ENCODE measurements around the gene TRAT1.
"Not testable (repeated sequence)": the region's sequence is repeated elsewhere in the genome, so short reads cannot be mapped to it uniquely, and the experiment has no call there.

The TRAT1 gene

GRCh38 chr3:108823803-108824202, 1.2 kb downstream of the TRAT1 start:
- H3K9me3 ChIP-seq (ENCODE audit: control insufficient read depth, low read length); DNase-seq (ENCODE audit: low read depth); H3K4me3 ChIP-seq (ENCODE audit: low read length); H3K27me3 ChIP-seq (replicated peaks; ENCODE audit: control insufficient read depth, insufficient read depth, low read length); H3K36me3 ChIP-seq (ENCODE audit: control insufficient read depth, insufficient read depth, low read length, severe bottlenecking); H3K9ac ChIP-seq (ENCODE audit: low read length); H3K4me1 ChIP-seq (ENCODE audit: control insufficient read depth, insufficient read depth, low read length): not testable (repeated sequence)

- no peak overlapping the region for H3K4me3 ChIP-seq (ENCODE audit: low read length)
- H3K9me3 ChIP-seq (ENCODE audit: control insufficient read depth, low read length): no peaks in the 10 kb centered on the region
- H3K9ac ChIP-seq (ENCODE audit: low read length): no peak overlapping the region
- no peaks in the 10 kb centered on the region for H3K36me3 ChIP-seq (ENCODE audit: control insufficient read depth, insufficient read depth, low read length, severe bottlenecking)
- DNase-seq (ENCODE audit: low read depth): no peak
- no peaks in the 10 kb centered on the region for H3K27me3 ChIP-seq (replicated peaks; ENCODE audit: control insufficient read depth, insufficient read depth, low read length)
- H3K4me1 ChIP-seq (ENCODE audit: control insufficient read depth, insufficient read depth, low read length): no peaks in the 10 kb centered on the region
These were observed 4.0 kb downstream of the TRAT1 start for GRCh38 chr3:108826309-108827187.

DNA sequence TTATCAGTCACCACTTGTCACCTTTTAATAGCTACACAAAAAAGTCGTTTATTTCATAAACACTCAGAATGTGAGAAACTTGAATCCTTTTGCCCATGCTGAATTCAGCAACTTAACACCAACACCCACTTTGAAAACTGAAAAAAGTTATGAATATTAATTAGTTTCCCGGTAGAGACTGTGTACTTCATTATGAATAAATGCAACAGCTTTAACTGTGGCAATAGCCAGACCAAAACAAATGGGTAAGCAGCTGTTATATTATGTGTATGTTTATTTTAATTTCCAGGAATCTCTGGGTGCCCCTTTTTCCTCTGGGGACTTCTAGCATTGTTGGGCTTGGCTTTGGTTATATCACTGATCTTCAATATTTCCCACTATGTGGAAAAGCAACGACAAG, 7.8 kb downstream of the TRAT1 start:
- Histone ChIP-seq H3K36me3 (ENCODE audit: control insufficient read depth, insufficient read depth, low read length, severe bottlenecking) (no peaks in the 10 kb centered on the region), H3K9ac (ENCODE audit: low read length) (no peak overlapping the region), H3K27me3 (replicated peaks; ENCODE audit: control insufficient read depth, insufficient read depth, low read length) (peaks cover 3% of the 10 kb centered on the region), H3K4me3 (ENCODE audit: low read length) (no peak overlapping the region), H3K4me1 (ENCODE audit: control insufficient read depth, insufficient read depth, low read length) (no peaks in the 10 kb centered on the region), H3K9me3 (ENCODE audit: control insufficient read depth, low read length) (no peaks in the 10 kb centered on the region)
- DNase-seq (ENCODE audit: low read depth): no peak

- H3K4me1 ChIP-seq (ENCODE audit: control insufficient read depth, insufficient read depth, low read length): no peaks in the 10 kb centered on the region
- DNase-seq (ENCODE audit: low read depth): no peak
- H3K4me3 ChIP-seq (ENCODE audit: low read length): no peak overlapping the region
- H3K27me3 ChIP-seq (replicated peaks; ENCODE audit: control insufficient read depth, insufficient read depth, low read length): peaks cover 3% of the 10 kb centered on the region
- no peaks in the 10 kb centered on the region for H3K9me3 ChIP-seq (ENCODE audit: control insufficient read depth, low read length)
- H3K9ac ChIP-seq (ENCODE audit: low read length): no peak overlapping the region
- no peaks in the 10 kb centered on the region for H3K36me3 ChIP-seq (ENCODE audit: control insufficient read depth, insufficient read depth, low read length, severe bottlenecking)
These were observed 8.5 kb downstream of the TRAT1 start for GRCh38 chr3:108830991-108831614.

- Histone ChIP-seq H3K4me1 (ENCODE audit: control insufficient read depth, insufficient read depth, low read length) (no peaks in the 10 kb centered on the region), H3K9me3 (ENCODE audit: control insufficient read depth, low read length) (no peaks in the 10 kb centered on the region), H3K36me3 (ENCODE audit: control insufficient read depth, insufficient read depth, low read length, severe bottlenecking) (no peaks in the 10 kb centered on the region), H3K4me3 (ENCODE audit: low read length) (no peak overlapping the region), H3K27me3 (replicated peaks; ENCODE audit: control insufficient read depth, insufficient read depth, low read length) (peaks cover 3% of the 10 kb centered on the region), H3K9ac (ENCODE audit: low read length) (no peak overlapping the region)
- DNase-seq (ENCODE audit: low read depth): no peak
These were observed 11.0 kb downstream of the TRAT1 start for GRCh38 chr3:108833611-108834010.

GRCh38 chr3:108834551-108834950, 12.0 kb downstream of the TRAT1 start:
- Histone ChIP-seq H3K4me3 (ENCODE audit: low read length) (no peak overlapping the region), H3K27me3 (replicated peaks; ENCODE audit: control insufficient read depth, insufficient read depth, low read length) (peaks cover 3% of the 10 kb centered on the region), H3K9ac (ENCODE audit: low read length) (no peak overlapping the region), H3K9me3 (ENCODE audit: control insufficient read depth, low read length) (no peaks in the 10 kb centered on the region), H3K36me3 (ENCODE audit: control insufficient read depth, insufficient read depth, low read length, severe bottlenecking) (no peaks in the 10 kb centered on the region), H3K4me1 (ENCODE audit: control insufficient read depth, insufficient read depth, low read length) (no peaks in the 10 kb centered on the region)
- DNase-seq (ENCODE audit: low read depth): no peak

DNA sequence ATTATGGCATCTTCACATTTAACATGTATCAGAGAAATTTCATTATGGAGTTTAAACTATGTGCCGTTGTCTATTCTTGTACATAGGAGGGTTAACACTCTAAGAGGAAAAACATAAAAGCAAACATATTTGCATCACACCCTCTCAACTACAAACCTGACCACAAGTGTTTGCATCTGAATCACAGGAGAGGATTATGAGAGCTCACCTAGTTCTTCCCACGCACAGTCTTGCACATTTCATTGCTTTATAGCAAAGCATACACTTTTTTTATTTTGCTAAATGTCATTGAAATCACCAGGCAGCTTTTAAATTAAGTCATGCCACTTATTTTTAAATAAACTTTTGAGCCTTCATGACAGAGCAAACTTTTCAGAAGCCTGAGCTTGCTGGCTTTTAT, 12.5 kb downstream of the TRAT1 start:
- Histone ChIP-seq H3K27me3 (replicated peaks; ENCODE audit: control insufficient read depth, insufficient read depth, low read length) (peaks cover 3% of the 10 kb centered on the region), H3K9me3 (ENCODE audit: control insufficient read depth, low read length) (no peaks in the 10 kb centered on the region), H3K4me3 (ENCODE audit: low read length) (no peak overlapping the region), H3K9ac (ENCODE audit: low read length) (no peak overlapping the region), H3K4me1 (ENCODE audit: control insufficient read depth, insufficient read depth, low read length) (no peaks in the 10 kb centered on the region), H3K36me3 (ENCODE audit: control insufficient read depth, insufficient read depth, low read length, severe bottlenecking) (no peaks in the 10 kb centered on the region)
- no peak for DNase-seq (ENCODE audit: low read depth)

DNA sequence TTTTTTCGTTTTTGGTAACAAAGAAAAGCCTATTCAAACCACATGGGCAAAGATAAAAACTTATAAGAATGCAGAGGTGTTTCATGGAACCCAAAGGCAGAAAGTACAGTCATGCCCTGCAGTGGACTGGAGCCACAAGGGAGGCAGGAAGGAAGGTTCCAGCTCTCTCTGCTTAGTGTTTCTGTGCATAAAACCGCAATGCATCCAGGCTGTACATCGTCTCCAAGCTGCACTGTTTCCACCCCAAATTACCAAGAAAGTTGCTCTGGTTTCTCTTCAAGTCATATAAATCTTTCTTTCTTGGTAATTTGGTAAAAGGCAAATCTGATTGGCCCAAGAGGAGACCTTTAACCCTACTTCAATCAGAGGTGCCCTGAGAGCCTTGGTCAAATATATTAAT, 15.8 kb downstream of the TRAT1 start:
- Histone ChIP-seq H3K4me1 (ENCODE audit: control insufficient read depth, insufficient read depth, low read length) (no peaks in the 10 kb centered on the region), H3K9me3 (ENCODE audit: control insufficient read depth, low read length) (no peaks in the 10 kb centered on the region), H3K4me3 (ENCODE audit: low read length) (no peak overlapping the region), H3K27me3 (replicated peaks; ENCODE audit: control insufficient read depth, insufficient read depth, low read length) (peaks cover 16% of the 10 kb centered on the region), H3K9ac (ENCODE audit: low read length) (no peak overlapping the region), H3K36me3 (ENCODE audit: control insufficient read depth, insufficient read depth, low read length, severe bottlenecking) (no peaks in the 10 kb centered on the region)
- no peak for DNase-seq (ENCODE audit: low read depth)

GRCh38 chr3:108845709-108846293, 23.2 kb downstream of the TRAT1 start:
- H3K27me3 ChIP-seq (replicated peaks; ENCODE audit: control insufficient read depth, insufficient read depth, low read length): peaks cover 7% of the 10 kb centered on the region
- H3K9me3 ChIP-seq (ENCODE audit: control insufficient read depth, low read length): no peaks in the 10 kb centered on the region
- no peak overlapping the region for H3K4me3 ChIP-seq (ENCODE audit: low read length)
- H3K4me1 ChIP-seq (ENCODE audit: control insufficient read depth, insufficient read depth, low read length): no peaks in the 10 kb centered on the region
- H3K9ac ChIP-seq (ENCODE audit: low read length): no peak overlapping the region
- no peaks in the 10 kb centered on the region for H3K36me3 ChIP-seq (ENCODE audit: control insufficient read depth, insufficient read depth, low read length, severe bottlenecking)
- DNase-seq (ENCODE audit: low read depth): no peak

GRCh38 chr3:108847187-108847586, 24.6 kb downstream of the TRAT1 start:
- DNase-seq (ENCODE audit: low read depth): no peak
- Histone ChIP-seq H3K4me1 (ENCODE audit: control insufficient read depth, insufficient read depth, low read length) (no peaks in the 10 kb centered on the region), H3K36me3 (ENCODE audit: control insufficient read depth, insufficient read depth, low read length, severe bottlenecking) (no peaks in the 10 kb centered on the region), H3K4me3 (ENCODE audit: low read length) (no peak overlapping the region), H3K27me3 (replicated peaks; ENCODE audit: control insufficient read depth, insufficient read depth, low read length) (peaks cover 5% of the 10 kb centered on the region), H3K9me3 (ENCODE audit: control insufficient read depth, low read length) (no peaks in the 10 kb centered on the region), H3K9ac (ENCODE audit: low read length) (no peak overlapping the region)

- no peaks in the 10 kb centered on the region for H3K36me3 ChIP-seq (ENCODE audit: control insufficient read depth, insufficient read depth, low read length, severe bottlenecking)
- no peak for DNase-seq (ENCODE audit: low read depth)
- no peaks in the 10 kb centered on the region for H3K9me3 ChIP-seq (ENCODE audit: control insufficient read depth, low read length)
- no peak overlapping the region for H3K9ac ChIP-seq (ENCODE audit: low read length)
- no peaks in the 10 kb centered on the region for H3K27me3 ChIP-seq (replicated peaks; ENCODE audit: control insufficient read depth, insufficient read depth, low read length)
- no peaks in the 10 kb centered on the region for H3K4me1 ChIP-seq (ENCODE audit: control insufficient read depth, insufficient read depth, low read length)
- no peak overlapping the region for H3K4me3 ChIP-seq (ENCODE audit: low read length)
These were observed 26.5 kb downstream of the TRAT1 start for GRCh38 chr3:108849075-108849474.
